H1 (cell line): ENCODE measurements around the gene GPR179. TPM values are rescaled to one million over a fixed set of nuclear protein-coding genes. Genes with fewer than 3 reads are reported as not detected.

Experiments
- CTCF ChIA-PET: fragments of 300-600 bp; sonication (Branson Sonifier 250); formaldehyde crosslinking; loops from one replicate; lab custom pipeline; 2021; ENCODE audit not compliant: partially characterized antibody; lab: Charles Lee
- POLR2A ChIA-PET: fragments of 300-600 bp; sonication (Branson Sonifier 250); formaldehyde crosslinking; loops from one replicate; lab custom pipeline; 2021; ENCODE audit warnings: inconsistent platforms; ENCODE audit not compliant: partially characterized antibody; lab: Charles Lee
- DNase-seq, 2 experiments: peaks; one replicate each; pipeline versions ENCODE4 v3.0.0 to v3.0.0-alpha.2; 2010 to 2022; ENCODE audit warnings: low spot score in 2 of 2, low read depth in 1 of 2, mixed read lengths in 1 of 2
- FAIRE-seq: peaks from 2 replicates; lab custom pipeline; 2011; peaks lifted over from hg19 to GRCh38; lab: Jason Lieb, UNC
- H2AFZ ChIP-seq: 2 replicates; pipeline ENCODE4 v1.8.1; 2012; ENCODE audit warnings: low read length, inconsistent platforms
- H2AK5ac ChIP-seq: 2 replicates; pipeline ENCODE4 v1.6.1; 2013; ENCODE audit warnings: low read depth, low read length
- H2BK120ac ChIP-seq: replicated peaks from 2 replicates; pipeline ENCODE3; 2013; ENCODE audit warnings: low read depth, low read length, inconsistent platforms
- H2BK12ac ChIP-seq: 2 replicates; pipeline ENCODE4 v1.6.1; 2013; ENCODE audit warnings: low read depth, low read length
- H2BK15ac ChIP-seq: 2 replicates; pipeline ENCODE4 v1.6.1; 2013; ENCODE audit warnings: low read length
- H2BK20ac ChIP-seq: 2 replicates; pipeline ENCODE4 v1.6.1; 2013; ENCODE audit warnings: low read length
- H2BK5ac ChIP-seq: 2 replicates; pipeline ENCODE4 v1.6.1; 2013; ENCODE audit warnings: low read depth, low read length
- H3K14ac ChIP-seq: 2 replicates; pipeline ENCODE4 v1.6.1; 2013; ENCODE audit warnings: inconsistent platforms; ENCODE audit not compliant: insufficient read length
- H3K18ac ChIP-seq: 2 replicates; pipeline ENCODE4 v1.6.1; 2013; ENCODE audit warnings: low read length; ENCODE audit errors: extremely low read depth
- H3K23ac ChIP-seq: 2 replicates; pipeline ENCODE4 v1.6.1; 2013; ENCODE audit warnings: inconsistent platforms; ENCODE audit not compliant: insufficient read length
- H3K23me2 ChIP-seq: 2 replicates; pipeline ENCODE4 v1.6.1; 2013; ENCODE audit warnings: low read depth, low read length
- H3K27ac ChIP-seq: 2 replicates; pipeline ENCODE4 v1.6.1; 2011; ENCODE audit warnings: low read depth, low read length, inconsistent platforms
- H3K27me3 ChIP-seq, 4 experiments: replicated peaks in 1 of 4; 1 replicate in 1 of 4; 2 replicates in 3 of 4; pipeline versions ENCODE4 v1.6.1 to v1.8.1; 2011 to 2013; ENCODE audit warnings: low read length in 3 of 4, mild to moderate bottlenecking in 3 of 4, inconsistent platforms in 2 of 4, mixed read lengths in 2 of 4, moderate library complexity in 1 of 4; ENCODE audit not compliant: control insufficient read depth in 3 of 4, insufficient read depth in 3 of 4; ENCODE audit errors: extremely low read depth in 1 of 4
- H3K36me3 ChIP-seq, 4 experiments: 2 replicates each; pipeline versions ENCODE4 v1.6.1 to v1.8.1; 2011 to 2013; ENCODE audit warnings: mild to moderate bottlenecking in 4 of 4, low read length in 3 of 4, moderate library complexity in 2 of 4, control low read depth in 1 of 4, inconsistent platforms in 1 of 4; ENCODE audit not compliant: insufficient read depth in 4 of 4, control insufficient read depth in 2 of 4
- H3K4ac ChIP-seq: replicated peaks from 2 replicates; pipeline ENCODE3; 2013; ENCODE audit warnings: low read length, low read depth, mixed read lengths, inconsistent platforms; ENCODE audit not compliant: insufficient read length
- H3K4me1 ChIP-seq, 4 experiments: replicated peaks in 1 of 4; 1 replicate in 1 of 4; 2 replicates in 3 of 4; pipeline versions ENCODE4 v1.6.1 to v1.8.1; 2011 to 2013; ENCODE audit warnings: low read length in 3 of 4, inconsistent platforms in 2 of 4, mixed read lengths in 1 of 4; ENCODE audit not compliant: insufficient read depth in 4 of 4, control insufficient read depth in 3 of 4
- H3K4me2 ChIP-seq, 2 experiments: 2 replicates each; pipeline versions ENCODE4 v1.6.1 to v1.8.1; 2011 to 2013; ENCODE audit warnings: low read depth in 2 of 2, low read length in 2 of 2, control low read depth in 1 of 2, inconsistent platforms in 1 of 2, mild to moderate bottlenecking in 1 of 2; ENCODE audit not compliant: insufficient read depth in 1 of 2
- H3K4me3 ChIP-seq, 4 experiments: fragments of 200-600, 300-600 bp in 1 of 4; sonication (generic), shearing (Covaris generic), sonication (Bioruptor Twin) in 1 of 4; 2 replicates each; pipeline versions ENCODE4 v1.5.1 to v1.8.1; 2011 to 2016; ENCODE audit warnings: low read length in 4 of 4, low read depth in 3 of 4, control low read depth in 2 of 4, inconsistent platforms in 2 of 4, mild to moderate bottlenecking in 2 of 4, mixed read lengths in 1 of 4, moderate library complexity in 1 of 4; ENCODE audit not compliant: insufficient read depth in 2 of 4; ENCODE audit errors: extremely low read depth in 1 of 4
- H3K56ac ChIP-seq: replicated peaks from 2 replicates; pipeline ENCODE3; 2013; ENCODE audit warnings: low read depth, mild to moderate bottlenecking, mixed read lengths, low read length, inconsistent platforms; ENCODE audit not compliant: insufficient read length
- H3K79me1 ChIP-seq: 2 replicates; pipeline ENCODE4 v1.6.1; 2013; ENCODE audit warnings: low read depth, low read length, control low read depth
- H3K79me2 ChIP-seq, 2 experiments: 2 replicates each; pipeline versions ENCODE4 v1.6.1 to v1.8.1; 2012 to 2013; ENCODE audit warnings: low read length in 2 of 2, mild to moderate bottlenecking in 2 of 2, inconsistent platforms in 1 of 2; ENCODE audit not compliant: insufficient read depth in 2 of 2, control insufficient read depth in 1 of 2
- H3K9ac ChIP-seq, 4 experiments: replicated peaks in 1 of 4; 1 replicate in 1 of 4; 2 replicates in 3 of 4; pipeline versions ENCODE4 v1.6.1 to v1.8.1; 2011 to 2013; ENCODE audit warnings: low read depth in 3 of 4, low read length in 3 of 4, control low read depth in 2 of 4, mild to moderate bottlenecking in 2 of 4, moderate library complexity in 2 of 4, inconsistent platforms in 1 of 4; ENCODE audit errors: extremely low read depth in 1 of 4
- H3K9me3 ChIP-seq, 2 experiments: 2 replicates each; pipeline versions ENCODE4 v1.6.1 to v1.8.1; 2012 to 2013; ENCODE audit warnings: mild to moderate bottlenecking in 2 of 2, moderate library complexity in 2 of 2, control low read depth in 1 of 2, inconsistent platforms in 1 of 2, low read depth in 1 of 2, low read length in 1 of 2, mixed read lengths in 1 of 2; ENCODE audit not compliant: insufficient read depth in 2 of 2
- H4K20me1 ChIP-seq, 2 experiments: replicated peaks in 1 of 2; 2 replicates each; pipeline versions ENCODE3 to v1.8.1; 2011 to 2013; ENCODE audit warnings: inconsistent platforms in 2 of 2, low read length in 2 of 2, mild to moderate bottlenecking in 1 of 2; ENCODE audit not compliant: insufficient read depth in 2 of 2, control insufficient read depth in 1 of 2
- H4K5ac ChIP-seq: 2 replicates; pipeline ENCODE4 v1.6.1; 2013; ENCODE audit warnings: low read length, low read depth, mixed read lengths, inconsistent platforms; ENCODE audit not compliant: insufficient read length
- H4K8ac ChIP-seq: 2 replicates; pipeline ENCODE4 v1.8.0; 2013; ENCODE audit warnings: mild to moderate bottlenecking, moderate library complexity, low read length, inconsistent platforms; ENCODE audit not compliant: insufficient read depth; ENCODE audit errors: extremely low read depth
- H4K91ac ChIP-seq: replicated peaks from 2 replicates; pipeline ENCODE3; 2013; ENCODE audit warnings: low read length, mixed read lengths, inconsistent platforms; ENCODE audit not compliant: insufficient read length
- CREB1 ChIP-seq: IDR thresholded peaks from 2 replicates; pipeline ENCODE4 v1.6.1; 2012; ENCODE audit warnings: inconsistent platforms
- GABPA ChIP-seq: IDR thresholded peaks from 2 replicates; pipeline ENCODE4 v1.6.1; 2011; ENCODE audit warnings: mild to moderate bottlenecking, low read length, moderate library complexity, borderline replicate concordance; ENCODE audit not compliant: insufficient read depth
- MAX ChIP-seq: IDR thresholded peaks from 2 replicates; pipeline ENCODE4 v1.6.1; 2012; ENCODE audit warnings: inconsistent platforms
- RBBP5 ChIP-seq: IDR thresholded peaks from 2 replicates; pipeline ENCODE4 v1.7.1; 2012; ENCODE audit warnings: low read depth, mild to moderate bottlenecking, inconsistent platforms, low read length, moderate library complexity, borderline replicate concordance
- TBP ChIP-seq: IDR thresholded peaks from 2 replicates; pipeline ENCODE4 v1.6.1; 2011; ENCODE audit warnings: low read depth, low read length, improper control_type of control experiment
- WGBS, 2 experiments: shearing (Covaris generic) in 1 of 2; methylation state at CpG; one replicate each; pipeline versions ENCODE4 v1.1.6 to v1.1.7; 2013 to 2015; ENCODE audit warnings: low lambda C conversion rate in 2 of 2, mixed read lengths in 2 of 2, inconsistent platforms in 1 of 2, low coverage in 1 of 2, missing lambda C conversion rate in 1 of 2; ENCODE audit not compliant: insufficient replicate concordance in 2 of 2, insufficient coverage in 1 of 2, insufficient read length in 1 of 2; ENCODE audit errors: extremely low coverage in 1 of 2, missing lambda C conversion rate in 1 of 2; 5-methylcytosine and 5-hydroxymethylcytosine counted together
- polyA plus RNA-seq, 7 experiments: library from polyadenylated mRNA; depleted of rRNA in 3 of 7; stranded (reverse) in 5 of 7; unstranded in 2 of 7; fragments of >200 nt in 5 of 7; fragments of 200-250 nt in 2 of 7; gene quantifications; 1 replicate in 5 of 7; 2 replicates in 1 of 7; 4 replicates in 1 of 7; pipeline versions ENCODE4 v1.2.1 to v1.2.3, GENCODE V29; 2011 to 2013; ENCODE audit warnings: missing spikeins in 2 of 7, mixed read lengths in 2 of 7
- total RNA-seq: library from RNA; stranded (reverse); fragmentation: NEBNext Ultra II Directional; extraction: Animal tissue kit (Norgen Biotek cat#: 25700); gene quantifications from 2 replicates; pipeline ENCODE4 v1.2.1, GENCODE V29; 2021

The GPR179 gene
- total and polyA plus RNA-seq, 2 of the 8 experiments (the other 6 are each of a cell fraction or from before 2014, with no cell fraction given), result 0.02 to 0.07 TPM

- H4K91ac ChIP-seq, result no peak overlapping the region
- H2AK5ac ChIP-seq, result no peak overlapping the region
- H3K79me1 ChIP-seq, result no peaks in the 10 kb centered on the region
- no peaks in the 10 kb centered on the region for H3K27me3 ChIP-seq
- H2BK15ac ChIP-seq, result no peak overlapping the region
- no peak overlapping the region for H3K9ac ChIP-seq
- no peaks in the 10 kb centered on the region for H3K9me3 ChIP-seq
- no peak overlapping the region for H4K5ac ChIP-seq
- H2BK12ac ChIP-seq, result no peak overlapping the region
- POLR2A ChIA-PET, result interaction anchor here (0.5 to 2.1 kb wide), 7 partner anchors 8 to 76 kb away, joined by 3 to 11 read pairs (median 4); no protein-coding TSS in a partner anchor
- H3K18ac ChIP-seq, result no peak overlapping the region
- no peak overlapping the region for H3K23ac ChIP-seq
- DNase-seq (no peak), FAIRE-seq (no peak)
- peaks cover 0 to 9% (median 5%) of the 10 kb centered on the region in 4 experiments; a peak in 4 of 7 replicates for H3K4me1 ChIP-seq
- no peaks in the 10 kb centered on the region for H4K20me1 ChIP-seq
- H3K27ac ChIP-seq, result no peak overlapping the region
- H3K4me3 ChIP-seq, result no peak overlapping the region
- CTCF ChIA-PET, result interaction anchor here (0.9 to 25.7 kb wide), 8 partner anchors 9 to 123 kb away, joined by 3 to 400 read pairs (median 26); partner anchors contain the start of genes ARHGAP23 and SOCS7
- WGBS, 2 experiments, result 92% methylated on average over 4 of the region's 4 CpGs; no CpG with 5 or more reads in 1 of the 2 experiments
- H3K79me2 ChIP-seq, result no peaks in the 10 kb centered on the region
- H3K4ac ChIP-seq, result no peak overlapping the region
- no peak overlapping the region for H4K8ac ChIP-seq
- H3K56ac ChIP-seq, result no peak overlapping the region
- no peak overlapping the region for H3K14ac ChIP-seq
- H3K36me3 ChIP-seq, result no peaks in the 10 kb centered on the region
- TF ChIP-seq CREB1 (no peak), MAX (no peak), RBBP5 (no peak), TBP (no peak), GABPA (no peak)
- no peak overlapping the region for H2BK20ac ChIP-seq
- no peak overlapping the region for H2BK120ac ChIP-seq
- no peak overlapping the region for H3K4me2 ChIP-seq
- no peak overlapping the region for H2AFZ ChIP-seq
- no peaks in the 10 kb centered on the region for H3K23me2 ChIP-seq
- H2BK5ac ChIP-seq, result no peak overlapping the region
Measured at GRCh38 chr17:38338535-38338934, 5.2 kb downstream of the GPR179 start.
